HG03108 (cell line): ENCODE measurements around the gene SYNDIG1.

ENCODE experiments used
- ATAC-seq: cut with Tn5 transposase; IDR thresholded peaks from one replicate; pipeline ENCODE4 v1.9.1; 2021; ENCODE audit warnings: moderate library complexity; ENCODE audit not compliant: unreplicated experiment

SYNDIG1 gene

DNA sequence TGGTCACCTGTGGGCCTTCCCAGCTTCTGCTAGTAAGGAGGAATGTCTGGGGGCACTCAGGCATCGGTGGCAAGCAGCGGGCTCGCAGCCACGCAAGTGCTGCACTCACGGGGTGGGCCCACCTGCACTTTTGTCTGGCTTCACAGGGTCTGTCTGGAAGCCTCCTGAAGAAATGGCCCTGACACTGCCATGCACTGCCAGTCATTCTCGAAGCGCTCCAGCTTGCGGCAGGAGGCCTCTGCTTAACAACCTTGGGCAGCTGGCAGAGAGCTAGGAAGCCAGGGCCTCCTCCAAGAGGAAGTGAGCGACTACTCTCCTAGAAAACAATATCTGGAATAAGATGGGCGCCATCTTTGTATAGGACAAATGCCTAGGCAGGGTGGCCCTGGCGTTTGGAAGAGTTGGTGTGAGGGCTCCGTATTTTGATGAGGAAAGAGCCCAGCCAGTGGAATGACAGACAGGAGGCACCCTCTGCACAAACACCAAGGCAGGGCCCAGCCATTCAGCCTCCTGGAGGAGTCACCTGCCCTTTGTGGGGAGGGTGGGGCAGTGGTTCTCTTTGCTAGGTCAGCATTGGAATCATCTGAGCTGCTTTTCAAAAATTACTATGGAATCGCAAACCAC is 113.9 kb downstream of the SYNDIG1 start:
- ATAC-seq = no peak

DNA sequence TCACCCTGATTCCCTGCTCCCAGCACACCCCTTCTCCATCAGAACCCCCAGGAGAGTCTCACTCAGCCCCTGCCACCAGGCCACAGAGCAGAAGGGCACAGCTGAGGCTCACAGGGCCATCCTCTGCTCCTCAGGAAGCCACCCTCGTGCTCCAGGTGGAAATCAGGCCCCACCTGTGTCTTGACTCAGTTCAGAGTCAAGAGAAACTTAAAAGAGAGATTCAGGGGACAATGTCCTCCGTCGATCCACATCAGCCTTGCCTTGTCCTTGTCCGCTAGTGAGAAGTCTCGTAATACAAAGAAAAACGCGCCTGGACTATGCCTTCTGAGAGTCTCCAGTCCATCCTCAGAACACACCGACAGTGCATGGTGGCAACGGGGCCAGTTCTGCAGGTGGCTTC is 114.6 kb downstream of the SYNDIG1 start:
- ATAC-seq = no peak

DNA sequence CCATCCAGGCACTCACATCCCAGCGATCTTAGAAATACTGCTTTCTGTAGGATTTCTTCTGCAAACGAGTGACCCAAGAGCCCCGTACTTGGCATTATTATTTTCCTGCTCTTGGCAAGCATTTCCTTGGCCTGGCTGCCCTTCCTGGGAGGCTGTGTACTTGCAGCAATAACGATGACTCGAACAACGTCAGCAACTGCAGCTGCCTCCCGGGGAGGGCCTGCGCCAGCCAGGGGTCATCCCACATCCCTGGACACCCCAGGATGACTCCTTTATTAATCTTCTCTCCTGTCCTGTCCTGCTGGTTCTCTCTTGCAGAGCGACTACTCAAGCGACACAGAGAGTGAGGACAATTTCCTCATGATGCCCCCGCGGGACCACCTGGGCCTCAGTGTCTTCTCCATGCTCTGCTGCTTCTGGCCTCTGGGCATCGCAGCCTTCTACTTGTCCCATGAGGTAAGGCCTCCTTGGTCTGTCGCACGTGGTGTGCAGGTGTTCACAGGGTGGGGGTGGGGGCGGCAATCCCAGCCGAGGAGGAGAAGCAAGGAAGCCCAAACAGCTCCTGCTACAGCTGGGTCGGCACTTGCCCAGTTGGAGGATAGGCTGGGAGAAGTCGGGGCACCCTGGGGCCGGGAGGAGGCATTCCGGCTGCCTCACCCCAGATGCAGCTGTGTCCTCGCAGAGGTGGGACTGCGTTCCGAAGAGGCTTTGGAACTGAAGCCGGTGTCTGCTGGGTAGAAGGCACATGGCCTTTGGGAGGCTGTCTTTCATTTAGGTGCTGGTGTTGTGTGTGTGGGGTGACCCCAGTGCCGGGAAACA is 115.3 kb downstream of the SYNDIG1 start:
- no peak for ATAC-seq

DNA sequence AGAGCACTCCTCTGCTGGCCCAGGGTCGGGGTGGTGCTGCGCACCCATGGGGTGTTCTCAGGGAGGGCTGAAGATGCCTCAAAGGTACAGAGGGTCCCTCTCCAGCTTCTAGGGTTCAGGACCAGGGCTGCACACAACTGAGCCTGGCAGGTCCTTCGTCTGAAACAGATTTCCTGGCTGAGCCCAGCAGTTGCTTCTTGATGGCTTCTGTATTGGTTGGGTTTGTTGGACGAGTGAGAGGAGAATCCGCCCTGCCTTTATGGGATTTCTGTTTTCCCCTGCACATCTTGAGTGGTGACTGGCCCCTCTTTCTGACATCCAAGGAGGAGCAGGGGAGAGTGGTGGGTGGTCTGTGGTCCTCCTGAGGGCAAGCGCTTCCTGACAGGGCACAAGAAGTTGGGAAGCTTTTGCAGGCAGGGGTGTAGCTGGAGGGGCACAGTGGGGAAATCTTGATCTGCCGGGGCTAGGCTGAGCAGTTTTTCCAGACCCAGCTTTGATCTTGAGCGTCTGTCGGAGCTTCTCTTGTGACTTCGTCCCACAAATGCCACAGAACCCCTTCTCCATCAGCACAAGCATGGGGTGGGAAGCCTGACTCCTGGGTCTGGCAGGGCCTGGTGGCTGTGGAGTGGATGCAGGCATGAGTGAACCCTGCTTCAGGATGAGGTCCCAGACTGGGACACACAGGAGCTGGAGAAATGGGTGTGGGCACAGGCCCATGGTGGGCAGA is 116.5 kb downstream of the SYNDIG1 start:
- ATAC-seq = no peak

DNA sequence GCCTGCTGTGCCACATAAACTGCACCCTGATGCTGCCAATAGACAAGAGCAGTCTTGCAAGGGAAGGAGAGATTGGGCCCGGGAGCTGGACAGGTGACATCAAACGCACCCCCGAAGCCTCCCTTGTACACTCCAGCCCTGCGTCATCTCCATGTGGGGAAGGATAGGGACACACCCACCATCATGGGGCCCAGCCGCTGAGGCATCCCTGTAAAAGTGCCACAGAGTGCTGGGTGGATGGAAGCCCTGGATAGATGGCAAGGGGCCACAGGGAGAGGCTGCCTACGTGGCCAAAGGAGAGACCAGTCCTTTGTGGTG is 117.1 kb downstream of the SYNDIG1 start:
- no peak for ATAC-seq

DNA sequence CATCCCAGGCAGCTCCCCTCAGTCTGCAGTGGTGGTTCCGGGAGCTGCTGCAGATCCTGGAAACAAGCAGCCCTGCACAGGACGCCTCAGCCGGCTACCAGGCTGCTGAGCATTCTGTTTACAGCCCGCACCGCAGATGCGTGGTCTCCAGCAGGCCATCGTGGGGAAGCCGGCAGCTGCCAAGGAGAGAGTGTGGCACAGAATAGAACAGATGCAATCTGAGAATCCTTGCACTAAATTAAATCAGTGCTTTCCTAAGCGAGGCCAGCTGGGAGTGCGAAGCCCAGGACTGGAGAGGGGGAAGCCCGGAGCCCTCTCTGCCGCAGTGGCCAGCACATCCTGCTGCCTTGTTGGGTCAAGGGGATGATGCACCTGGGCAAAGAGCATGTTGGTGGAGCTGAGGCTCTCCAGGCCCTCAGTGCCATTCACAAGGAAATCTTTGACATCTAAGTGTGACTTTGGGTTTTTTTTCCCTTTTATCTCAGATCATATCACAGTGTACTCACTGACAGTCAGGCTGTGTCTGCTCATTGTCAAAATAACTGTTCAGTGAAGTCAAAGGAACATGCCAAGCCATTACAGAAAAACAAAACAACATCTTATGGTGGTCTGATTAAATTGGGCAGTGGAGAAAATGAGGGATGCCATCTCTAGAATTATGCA is 118.1 kb downstream of the SYNDIG1 start:
- ATAC-seq = no peak

DNA sequence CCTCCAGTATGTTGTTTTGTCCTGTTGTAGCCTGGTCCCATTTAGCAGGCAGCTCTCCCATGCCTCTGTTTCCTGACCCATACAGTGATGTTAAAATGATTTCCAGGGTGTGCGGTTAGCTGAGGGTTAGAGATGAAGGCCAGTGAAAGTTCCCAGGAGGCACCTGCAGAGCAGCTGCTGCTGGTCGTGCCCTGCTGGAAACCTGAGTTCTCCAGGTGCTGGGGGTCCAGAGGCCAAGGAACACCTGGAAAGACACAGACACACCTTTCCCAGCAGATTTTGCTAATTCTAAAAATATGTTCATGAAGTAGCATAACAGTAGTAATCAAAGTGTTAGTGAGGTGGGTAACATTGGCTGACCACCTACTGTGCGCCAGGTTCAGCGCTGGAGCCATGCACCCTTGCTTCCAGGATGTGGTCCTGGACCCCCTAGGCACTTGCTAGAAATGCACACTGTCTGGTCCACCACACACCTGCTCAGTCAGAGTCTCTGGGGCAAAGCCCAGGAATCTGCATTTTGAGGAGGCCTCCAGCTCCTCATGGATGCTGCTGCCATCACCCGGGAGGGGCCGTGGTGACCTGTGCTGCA is 118.7 kb downstream of the SYNDIG1 start:
- no peak for ATAC-seq

DNA sequence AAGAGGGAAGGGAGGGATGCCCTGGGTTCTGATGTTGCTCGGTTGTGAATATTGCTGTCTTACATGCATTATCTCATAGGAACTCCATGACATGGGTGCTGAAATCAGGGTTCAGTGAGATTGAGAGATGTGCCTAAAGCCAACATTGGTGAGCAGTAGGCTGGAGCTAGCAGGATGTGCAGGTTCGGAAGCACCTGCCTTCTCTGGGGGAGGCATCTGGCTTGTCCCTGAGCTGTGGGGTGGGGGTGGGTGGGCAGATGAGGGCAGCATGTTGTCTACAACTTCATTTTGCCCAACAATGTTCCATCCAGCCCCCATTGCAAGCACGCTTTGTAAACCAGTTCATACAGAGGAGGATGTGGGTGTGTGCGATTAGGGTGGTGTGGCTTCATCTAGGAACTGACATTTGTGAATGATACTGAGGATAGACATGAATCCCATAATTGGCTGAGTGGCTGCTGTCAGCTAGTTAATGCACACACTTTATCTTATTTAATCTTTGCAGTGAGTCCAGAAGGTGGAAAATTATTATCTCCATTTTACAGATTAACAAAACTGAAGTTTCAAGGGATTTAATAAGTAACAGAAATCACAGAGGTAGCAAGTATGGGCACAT is 119.4 kb downstream of the SYNDIG1 start:
- no peak for ATAC-seq

DNA sequence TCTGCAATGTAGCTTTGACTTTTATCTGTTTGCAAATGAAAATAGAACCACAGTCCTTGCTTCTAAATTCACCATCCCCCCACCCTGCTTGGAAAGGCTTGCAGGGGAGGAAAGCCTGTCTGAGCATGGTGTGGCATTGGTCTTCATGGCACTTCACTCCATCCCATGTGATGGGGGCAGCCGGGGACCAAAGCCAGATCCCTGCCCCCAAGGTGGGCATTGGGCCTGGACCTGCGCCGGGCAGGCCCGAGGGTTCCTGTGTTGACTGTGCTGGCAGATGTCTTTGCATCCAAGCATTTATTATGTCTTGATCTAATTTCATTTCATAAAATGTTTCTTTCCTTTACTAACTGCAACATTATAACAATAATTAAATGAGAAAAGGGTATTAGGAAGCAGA is 120.0 kb downstream of the SYNDIG1 start:
- no peak for ATAC-seq

DNA sequence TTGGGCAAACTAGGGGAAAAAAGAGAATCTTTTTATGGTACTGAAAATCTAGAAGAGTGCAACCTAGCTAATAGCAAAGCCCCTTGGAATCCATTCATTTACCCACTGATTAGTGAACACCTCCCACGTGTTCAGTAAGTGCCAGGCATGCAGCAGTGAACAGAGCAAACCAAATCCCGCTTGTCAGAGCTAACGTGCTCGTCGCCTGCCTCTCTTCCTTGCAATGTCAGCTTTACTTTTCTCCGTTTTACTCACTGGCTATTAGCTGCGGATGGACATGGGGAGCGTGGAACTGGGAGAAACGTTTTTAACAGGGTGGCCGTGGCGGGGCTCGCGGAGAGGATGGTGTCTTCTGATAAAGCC is 120.4 kb downstream of the SYNDIG1 start:
- no peak for ATAC-seq

DNA sequence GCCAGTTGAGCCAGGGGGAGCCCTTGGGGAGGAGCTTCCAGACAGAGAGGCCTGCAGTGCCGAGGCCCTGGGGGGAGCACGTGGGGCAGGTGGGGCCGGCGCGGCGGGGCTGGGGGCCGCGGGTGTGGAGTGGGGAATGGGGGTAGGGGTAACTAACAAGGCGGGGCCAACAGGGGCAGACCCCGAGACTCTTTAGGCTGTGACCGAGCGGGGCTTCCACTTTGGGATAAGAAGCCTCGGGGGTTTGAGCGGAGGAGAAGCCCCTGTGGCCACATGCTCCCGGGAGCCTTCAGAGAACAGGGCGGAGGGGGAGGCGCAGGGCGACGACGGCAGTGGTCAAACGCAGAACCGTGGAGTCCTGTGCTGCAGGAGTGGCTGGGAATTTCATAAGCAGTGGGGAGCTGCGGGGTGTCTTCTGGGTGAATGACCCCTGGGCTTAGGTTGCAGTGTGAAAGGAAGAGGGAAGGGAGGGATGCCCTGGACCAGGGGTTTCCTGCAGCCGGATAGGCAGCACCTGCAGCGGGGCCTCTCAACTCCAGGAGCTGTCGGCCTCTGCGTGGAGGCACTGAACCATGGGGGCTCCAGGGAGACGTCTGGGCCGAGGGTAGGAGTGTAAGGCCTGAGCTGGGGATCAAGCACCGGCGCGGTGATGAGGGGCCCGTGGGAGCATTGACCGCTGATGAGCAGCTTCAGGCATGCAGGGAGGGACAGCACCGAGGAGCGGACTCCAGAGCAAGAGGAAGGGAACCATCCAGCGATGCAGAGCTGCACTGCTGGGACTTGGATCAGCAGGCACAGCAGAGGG is 121.0 kb downstream of the SYNDIG1 start:
- ATAC-seq = no peak

DNA sequence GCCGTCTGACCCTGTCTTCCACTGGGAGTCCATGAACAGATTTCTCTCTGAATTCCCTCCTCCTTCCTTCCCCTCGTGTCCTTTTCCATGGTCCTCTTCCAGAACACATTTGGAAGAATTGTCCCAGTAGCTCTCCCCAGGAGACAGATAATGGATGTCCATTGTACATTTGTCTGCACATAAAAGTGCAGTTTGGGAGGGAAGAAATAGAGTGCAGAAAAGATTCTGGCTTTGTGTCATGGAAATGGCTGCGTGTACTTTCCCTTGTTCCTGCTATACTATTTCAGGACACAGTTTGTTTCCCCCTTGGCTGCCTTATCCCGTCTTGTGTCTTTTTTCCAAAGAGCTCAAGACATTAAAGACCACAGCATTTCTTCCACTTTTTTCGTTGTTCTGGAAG is 127.6 kb downstream of the SYNDIG1 start:
- ATAC-seq = no peak

DNA sequence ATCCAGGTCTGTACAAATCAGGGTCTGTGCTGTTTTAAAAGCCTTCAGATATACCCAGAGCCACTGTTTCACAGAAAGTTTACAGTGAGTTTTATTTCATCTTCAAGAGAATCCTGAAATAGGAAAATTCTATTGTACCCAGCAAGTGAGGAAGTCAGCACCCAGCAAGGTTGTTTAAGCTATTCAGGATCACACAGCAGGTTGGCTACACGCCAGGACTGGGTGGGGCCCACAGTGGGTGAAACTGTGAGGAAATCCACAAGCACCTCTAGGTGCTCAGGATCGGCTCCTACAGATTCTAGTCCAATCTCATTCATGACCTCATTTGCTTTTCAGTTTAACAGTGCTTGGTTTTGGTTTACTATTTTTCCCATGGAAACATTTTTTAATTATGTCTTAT is 128.9 kb downstream of the SYNDIG1 start:
- ATAC-seq = no peak

DNA sequence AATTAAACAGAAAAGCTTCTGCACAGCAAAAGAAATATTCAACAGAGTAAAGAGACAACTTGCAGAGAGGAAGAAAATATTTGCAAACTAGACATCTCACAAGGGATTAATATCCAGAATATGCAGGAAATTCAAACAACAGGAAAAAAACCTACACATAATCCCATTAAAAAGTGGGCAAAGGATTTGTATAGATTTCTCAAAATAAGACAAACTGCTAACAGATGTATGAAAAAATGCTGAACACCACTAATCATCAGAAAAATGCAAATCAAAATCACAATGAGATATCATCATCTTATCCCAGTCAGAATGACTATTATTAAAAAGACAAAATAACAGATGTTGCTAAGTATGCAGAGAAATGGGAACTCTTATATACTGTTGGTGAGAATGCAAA is 129.6 kb downstream of the SYNDIG1 start:
- no peak for ATAC-seq

DNA sequence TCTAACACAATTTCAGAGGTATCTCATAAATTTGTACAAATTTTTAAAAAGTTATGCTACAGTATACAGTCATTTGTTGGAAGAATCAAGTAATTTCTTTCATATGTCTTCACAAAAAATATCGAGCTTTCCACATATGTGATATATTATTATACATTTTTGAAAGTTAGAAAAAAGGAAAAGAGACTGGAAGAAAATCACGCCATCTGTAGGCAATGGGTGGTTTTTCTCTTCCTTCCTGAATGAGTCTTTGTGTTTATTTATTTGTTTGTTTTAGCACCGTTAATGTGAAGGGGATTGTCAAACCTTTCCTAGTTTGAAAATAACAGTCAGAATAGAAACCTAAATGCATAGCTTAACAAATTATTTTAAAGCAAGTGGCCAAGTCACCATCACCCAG is 130.6 kb downstream of the SYNDIG1 start:
- ATAC-seq = no peak

DNA sequence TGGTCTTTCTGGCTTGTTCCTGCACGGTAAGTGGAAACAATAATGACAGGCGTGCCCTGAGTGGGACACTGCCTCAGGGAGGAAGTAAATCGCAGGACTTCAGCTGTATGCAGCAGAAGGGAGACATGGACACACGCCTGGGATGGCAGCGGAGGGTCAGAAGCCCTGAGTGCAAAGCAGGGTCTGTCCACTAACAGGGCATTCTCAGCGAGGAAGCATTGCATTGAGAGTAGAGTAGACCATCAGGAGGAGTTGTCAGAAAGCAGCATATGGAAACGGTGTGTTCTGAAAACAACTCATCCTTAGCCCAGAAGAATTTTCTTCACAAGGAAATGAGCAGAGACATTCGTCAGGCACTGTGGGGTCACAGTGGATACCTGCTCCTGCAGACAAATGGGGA is 134.0 kb downstream of the SYNDIG1 start:
- ATAC-seq = no peak

DNA sequence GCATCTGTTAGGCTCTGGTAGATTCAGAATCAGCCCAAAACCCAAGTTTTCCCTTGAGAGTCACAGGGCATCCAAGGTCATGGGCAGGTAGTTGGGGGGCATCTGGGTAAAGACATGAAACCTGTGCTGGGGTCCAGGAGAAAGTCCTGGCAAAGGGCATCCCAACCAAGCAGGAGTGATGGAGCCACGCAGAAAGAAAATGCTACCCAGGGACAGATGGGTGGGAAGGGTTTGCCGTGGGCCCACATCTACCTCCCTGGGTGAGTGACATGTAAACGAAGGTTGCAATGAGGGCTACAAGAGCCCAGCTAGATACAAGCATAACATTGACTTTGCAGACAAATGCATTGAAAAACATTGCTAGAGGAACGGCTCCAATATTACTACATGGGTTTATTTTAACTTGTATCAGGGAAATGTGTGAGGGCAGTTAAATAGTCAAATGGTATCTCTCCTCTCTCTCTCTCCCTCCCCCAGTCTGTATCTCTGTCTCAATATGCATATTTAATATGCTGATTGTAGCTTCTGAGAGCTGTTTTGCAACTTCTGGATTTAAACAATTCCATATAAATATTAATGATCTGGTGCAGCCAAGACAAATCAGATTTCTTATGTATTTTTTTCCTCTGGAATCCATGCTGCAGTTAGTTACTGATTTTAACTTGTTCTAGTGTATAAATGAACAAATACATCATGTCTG is 135.7 kb downstream of the SYNDIG1 start:
- ATAC-seq = no peak

DNA sequence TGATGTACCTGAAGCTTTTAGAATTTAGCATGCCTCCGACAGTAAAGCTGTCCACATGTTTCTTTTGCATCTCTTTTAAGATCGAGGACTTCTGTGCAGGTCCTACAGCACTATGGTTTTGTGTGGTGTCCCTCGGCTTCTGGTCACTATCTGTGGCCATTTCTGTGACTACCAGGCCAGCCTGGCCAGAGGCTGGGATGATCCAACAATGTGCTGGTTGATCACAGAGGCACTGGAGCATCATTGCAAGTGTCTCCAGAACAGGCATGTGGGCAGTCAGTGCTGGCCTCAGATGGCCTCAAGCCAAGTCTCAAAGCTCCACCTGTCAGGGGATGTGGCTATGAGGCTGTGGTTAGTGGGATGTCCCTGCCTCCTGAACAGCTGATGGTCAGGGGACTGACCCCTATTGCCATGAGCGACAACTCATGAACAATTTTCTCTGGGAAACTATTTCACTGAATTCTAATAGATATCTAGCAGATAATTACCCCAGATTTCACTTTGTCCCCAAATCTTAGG is 136.6 kb downstream of the SYNDIG1 start:
- no peak for ATAC-seq

DNA sequence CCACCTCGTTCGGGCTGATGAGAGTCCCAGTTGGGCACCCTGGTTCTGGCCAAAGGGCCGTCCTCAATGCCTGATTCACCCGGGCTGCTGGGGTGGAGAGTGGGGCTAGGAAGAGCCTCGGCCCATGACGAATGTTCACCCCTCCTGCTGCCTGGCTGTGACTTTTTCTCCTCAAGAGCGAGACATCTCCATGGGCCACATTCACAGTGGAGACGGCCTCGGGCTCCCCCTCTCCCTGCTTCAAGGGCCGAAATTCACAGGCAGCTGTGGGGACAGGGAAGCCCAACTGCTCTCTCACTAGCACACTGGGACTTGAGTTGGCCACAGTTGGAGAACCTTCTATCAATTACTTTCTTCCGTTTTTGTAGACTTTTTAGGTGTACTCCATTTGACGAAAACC is 138.0 kb downstream of the SYNDIG1 start:
- ATAC-seq = no peak
